HEK293 (cell line): ENCODE data around the gene PTGES.

ENCODE experiments used
- CTCF ChIP-seq: fragments of 450-650 bp; formaldehyde crosslinking; IDR thresholded peaks from 2 replicates; pipeline ENCODE4 v1.5.1; 2016; ENCODE audit warnings: missing biosample characterization, missing genetic modification characterization
- ELK4 ChIP-seq: IDR thresholded peaks from 2 replicates; pipeline ENCODE4 v1.6.1; 2011; ENCODE audit warnings: mild to moderate bottlenecking, low read depth, low read length, borderline replicate concordance
- HOXA7 ChIP-seq: sonication (generic); formaldehyde crosslinking; IDR thresholded peaks from 2 replicates; pipeline ENCODE4 v1.8.1; 2022; ENCODE audit warnings: missing genetic modification reagents, borderline replicate concordance
- KLF17 ChIP-seq: fragments of 450-650 bp; formaldehyde crosslinking; IDR thresholded peaks from 2 replicates; pipeline ENCODE4 v1.5.1; 2016; ENCODE audit warnings: missing biosample characterization, missing genetic modification characterization
- SETDB1 ChIP-seq: IDR thresholded peaks from one replicate; pipeline ENCODE4 v1.6.1; 2017; ENCODE audit warnings: mild to moderate bottlenecking, low read length, moderate library complexity, mixed read lengths; ENCODE audit not compliant: insufficient read length
- SP3 ChIP-seq: fragments of 450-650 bp; formaldehyde crosslinking; IDR thresholded peaks from 2 replicates; pipeline ENCODE4 v1.5.1; 2016; ENCODE audit warnings: missing biosample characterization, missing genetic modification characterization
- ZFP41 ChIP-seq: fragments of 450-650 bp; formaldehyde crosslinking; IDR thresholded peaks from 2 replicates; pipeline ENCODE4 v1.5.1; 2016; ENCODE audit warnings: missing biosample characterization, missing genetic modification characterization, borderline replicate concordance
- ZNF350 ChIP-seq: fragments of 450-650 bp; formaldehyde crosslinking; IDR thresholded peaks from 2 replicates; pipeline ENCODE4 v1.5.0; 2017; ENCODE audit warnings: missing biosample characterization, mild to moderate bottlenecking, missing genetic modification characterization
- ZNF530 ChIP-seq: fragments of 450-650 bp; formaldehyde crosslinking; IDR thresholded peaks from 2 replicates; pipeline ENCODE4 v1.5.1; 2016; ENCODE audit warnings: low read depth, missing biosample characterization, missing genetic modification characterization

GRCh38 chr9:129713402-129713679, 39.5 kb downstream of the PTGES start:
- TF ChIP-seq ZNF350 (tag by site-specific recombination) (no peak), HOXA7 (CRISPR knock-in tag) (no peak), ZNF530 (tag by site-specific recombination) (no peak), KLF17 (tag by site-specific recombination) (no peak), ZFP41 (tag by site-specific recombination) (no peak), SETDB1 (no peak), SP3 (tag by site-specific recombination) (no peak), ELK4 (no peak), CTCF (tag by site-specific recombination) (no peak)
